Neural progenitor cell (in vitro differentiated cells): ENCODE results near the gene ITM2C. TPM values are rescaled to one million over a fixed set of nuclear protein-coding genes. Genes with fewer than 3 reads are reported as not detected.

Experiments
- DNase-seq: peaks from one replicate; pipeline ENCODE4 v3.0.0-alpha.2; 2016; ENCODE audit warnings: low spot score
- H2AFZ ChIP-seq: fragments of 200-600 bp; sonication (generic); replicated peaks from 2 replicates; pipeline ENCODE4 v1.6.1; 2016; ENCODE audit warnings: antibody characterized with exemption
- H3F3A ChIP-seq: fragments of 200-600 bp; sonication (generic); 2 replicates; pipeline ENCODE4 v1.6.1; 2016; ENCODE audit warnings: antibody characterized with exemption, low read depth
- H3K27ac ChIP-seq: fragments of 200-600 bp; sonication (generic); 2 replicates; pipeline ENCODE4 v1.5.1; 2016; ENCODE audit warnings: mild to moderate bottlenecking
- H3K27me3 ChIP-seq: fragments of 200-600 bp; sonication (generic); 2 replicates; pipeline ENCODE4 v1.6.1; 2016; ENCODE audit warnings: mild to moderate bottlenecking, moderate library complexity
- H3K36me3 ChIP-seq: fragments of 200-600 bp; sonication (generic); 2 replicates; pipeline ENCODE4 v1.5.1; 2016
- H3K4me1 ChIP-seq: fragments of 200-600 bp; sonication (generic); 2 replicates; pipeline ENCODE4 v1.6.1; 2016; ENCODE audit warnings: mixed run types
- H3K4me2 ChIP-seq: fragments of 200-600 bp; sonication (generic); 2 replicates; pipeline ENCODE4 v1.6.1; 2016
- H3K4me3 ChIP-seq: fragments of 200-600 bp; sonication (generic); 2 replicates; pipeline ENCODE4 v1.5.1; 2016
- H3K79me2 ChIP-seq: fragments of 200-600 bp; sonication (generic); 2 replicates; pipeline ENCODE4 v1.6.1; 2016; ENCODE audit warnings: low read depth
- H3K9ac ChIP-seq: fragments of 200-600 bp; sonication (generic); 2 replicates; pipeline ENCODE4 v1.6.1; 2016
- H3K9me3 ChIP-seq: fragments of 200-600 bp; sonication (generic); 2 replicates; pipeline ENCODE4 v1.5.1; 2016; ENCODE audit warnings: low read depth
- H4K20me1 ChIP-seq: fragments of 200-600 bp; sonication (generic); 2 replicates; pipeline ENCODE4 v1.6.1; 2016; ENCODE audit warnings: low read depth
- H3K27ac Mint-ChIP-seq: 3 replicates; pipeline ENCODE4 v1.8.0; 2021; ENCODE audit warnings: mixed read lengths
- H3K27me3 Mint-ChIP-seq: 2 replicates; pipeline ENCODE4 v1.8.0; 2022; ENCODE audit warnings: low read depth, mild to moderate bottlenecking, inconsistent platforms, moderate library complexity, mixed read lengths; ENCODE audit not compliant: insufficient read depth
- H3K36me3 Mint-ChIP-seq: 3 replicates; pipeline ENCODE4 v1.8.0; 2021; ENCODE audit warnings: mixed read lengths
- H3K4me1 Mint-ChIP-seq: 3 replicates; pipeline ENCODE4 v1.8.0; 2021; ENCODE audit warnings: mixed read lengths
- H3K4me3 Mint-ChIP-seq: 3 replicates; pipeline ENCODE4 v1.8.0; 2021; ENCODE audit warnings: mild to moderate bottlenecking, moderate library complexity, mixed read lengths
- H3K9me3 Mint-ChIP-seq: 3 replicates; pipeline ENCODE4 v1.8.0; 2020; ENCODE audit warnings: mixed read lengths
- CTCF ChIP-seq: fragments of 200-600 bp; sonication (generic); IDR thresholded peaks from 2 replicates; pipeline ENCODE4 v1.5.1; 2017; ENCODE audit warnings: antibody characterized with exemption, mild to moderate bottlenecking
- EZH2 ChIP-seq: fragments of 200-600 bp; sonication (generic); IDR thresholded peaks from 2 replicates; pipeline ENCODE4 v1.6.1; 2017; ENCODE audit warnings: antibody characterized with exemption, mild to moderate bottlenecking, moderate library complexity
- EZH2phosphoT487 ChIP-seq: fragments of 200-600 bp; sonication (generic); IDR thresholded peaks from 2 replicates; pipeline ENCODE4 v1.6.1; 2017; ENCODE audit warnings: antibody characterized with exemption
- total RNA-seq: library from RNA; depleted of rRNA; stranded (reverse); fragments of >200 nt; gene quantifications from 2 replicates; pipeline ENCODE4 v1.2.3, GENCODE V29; 2015; ENCODE audit warnings: low replicate concordance

The ITM2C gene
- total RNA-seq, 1 donor from 2014 or later, result 84.6 TPM

GRCh38 chr2:230865307-230865765 lies 594 bp downstream of the ITM2C start:
- Histone ChIP-seq H3K27ac (peak overlapping the region; percentile 27), H3K4me3 (peak overlapping the region; percentile 94), H3K9ac (peak overlapping the region; percentile 53), H3K9me3 (no peaks in the 10 kb centered on the region), H2AFZ (peak overlapping the region; percentile 84), H3K79me2 (peaks cover 50% of the 10 kb centered on the region), H3K4me2 (peak overlapping the region; percentile 99), H3F3A (peaks cover 49% of the 10 kb centered on the region), H3K27me3 (peaks cover 18% of the 10 kb centered on the region), H3K36me3 (no peaks in the 10 kb centered on the region), H4K20me1 (peaks cover 20% of the 10 kb centered on the region), H3K4me1 (peaks cover 41% of the 10 kb centered on the region)
- TF ChIP-seq CTCF, result no peak
- TF ChIP-seq EZH2, result no peak
- no peak for TF ChIP-seq EZH2phosphoT487
- DNase-seq, result peak; percentile 57
- Mint-ChIP-seq H3K27ac (no peak overlapping the region), H3K9me3 (no peaks in the 10 kb centered on the region), H3K4me3 (peak overlapping the region; percentile 90), H3K36me3 (peaks cover 2% of the 10 kb centered on the region), H3K4me1 (peaks cover 65% of the 10 kb centered on the region), H3K27me3 (peaks cover 20% of the 10 kb centered on the region)

GRCh38 chr2:230865766-230866755 lies 1.3 kb downstream of the ITM2C start:
- no peak for TF ChIP-seq EZH2phosphoT487
- peak; percentile 18 for TF ChIP-seq CTCF
- no peak for TF ChIP-seq EZH2
- Mint-ChIP-seq H3K27ac (peak overlapping the region; percentile 91), H3K4me3 (peak overlapping the region; percentile 90), H3K4me1 (peaks cover 72% of the 10 kb centered on the region), H3K9me3 (no peaks in the 10 kb centered on the region), H3K27me3 (peaks cover 20% of the 10 kb centered on the region), H3K36me3 (peaks cover 2% of the 10 kb centered on the region)
- DNase-seq, result peak; percentile 64
- H3K27ac ChIP-seq, result no peak overlapping the region
- peaks cover 48% of the 10 kb centered on the region for H3K4me1 ChIP-seq
- peak overlapping the region; percentile 99 for H3K4me2 ChIP-seq
- peak overlapping the region; percentile 94 for H3K4me3 ChIP-seq
- peaks cover 28% of the 10 kb centered on the region for H4K20me1 ChIP-seq
- peaks cover 52% of the 10 kb centered on the region for H3F3A ChIP-seq
- peaks cover 58% of the 10 kb centered on the region for H3K79me2 ChIP-seq
- H3K36me3 ChIP-seq, result no peaks in the 10 kb centered on the region
- no peak overlapping the region for H2AFZ ChIP-seq
- H3K9ac ChIP-seq, result no peak overlapping the region
- peaks cover 18% of the 10 kb centered on the region for H3K27me3 ChIP-seq
- H3K9me3 ChIP-seq, result no peaks in the 10 kb centered on the region

- H3K27me3 Mint-ChIP-seq, result peaks cover 23% of the 10 kb centered on the region
- Histone ChIP-seq H2AFZ (no peak overlapping the region), H3F3A (peaks cover 52% of the 10 kb centered on the region), H3K9me3 (no peaks in the 10 kb centered on the region), H3K4me1 (peaks cover 53% of the 10 kb centered on the region), H3K36me3 (no peaks in the 10 kb centered on the region), H3K4me2 (peak overlapping the region; percentile 99), H4K20me1 (peaks cover 36% of the 10 kb centered on the region), H3K27me3 (peaks cover 18% of the 10 kb centered on the region), H3K79me2 (peaks cover 66% of the 10 kb centered on the region), H3K27ac (no peak overlapping the region), H3K4me3 (peak overlapping the region; percentile 94), H3K9ac (no peak overlapping the region)
- peaks cover 2% of the 10 kb centered on the region for H3K36me3 Mint-ChIP-seq
- peaks cover 70% of the 10 kb centered on the region for H3K4me1 Mint-ChIP-seq
- TF ChIP-seq CTCF (no peak), EZH2phosphoT487 (no peak), EZH2 (no peak)
- peak overlapping the region; percentile 90 for H3K4me3 Mint-ChIP-seq
- H3K27ac Mint-ChIP-seq, result peak overlapping the region; percentile 92
- H3K9me3 Mint-ChIP-seq, result no peaks in the 10 kb centered on the region
- DNase-seq, result peak; percentile 27
These were observed 2.2 kb downstream of the ITM2C start for GRCh38 chr2:230866756-230867523.
